RWPE2 (cell line): ENCODE results near the gene PHB1.

ENCODE experiments used
- ATAC-seq: fragments of 200-7000 bp; cut with Tn5 transposase; 3 replicates; pipeline ENCODE4 v1.9.1; 2021; ENCODE audit warnings: low read depth
- DNase-seq: peaks from one replicate; pipeline ENCODE4 v3.0.0-alpha.2; 2020; ENCODE audit warnings: low spot score
- H3K27ac ChIP-seq: fragments of 450-650 bp; 2 replicates; pipeline ENCODE4 v1.5.1; 2017; ENCODE audit warnings: mild to moderate bottlenecking; ENCODE audit not compliant: poor library complexity, severe bottlenecking
- H3K27me3 ChIP-seq: fragments of 250-450 bp; sonication (Bioruptor Pico); 2 replicates; pipeline ENCODE4 v1.5.1; 2021; ENCODE audit warnings: mild to moderate bottlenecking, moderate library complexity; ENCODE audit not compliant: insufficient read depth, poor library complexity, severe bottlenecking
- H3K36me3 ChIP-seq: fragments of 250-450 bp; sonication (Bioruptor Pico); 2 replicates; pipeline ENCODE4 v1.5.1; 2020; ENCODE audit warnings: low read depth, mild to moderate bottlenecking, moderate library complexity
- H3K4me1 ChIP-seq: fragments of 250-450 bp; sonication (Bioruptor Pico); 2 replicates; pipeline ENCODE4 v1.5.1; 2021; ENCODE audit warnings: mild to moderate bottlenecking, moderate library complexity; ENCODE audit not compliant: insufficient read depth, poor library complexity, severe bottlenecking
- H3K4me3 ChIP-seq: fragments of 250-450 bp; sonication (Bioruptor Pico); 2 replicates; pipeline ENCODE4 v1.5.1; 2021; ENCODE audit warnings: mild to moderate bottlenecking, moderate library complexity; ENCODE audit not compliant: severe bottlenecking
- H3K9me3 ChIP-seq: fragments of 250-450 bp; sonication (Bioruptor Pico); 2 replicates; pipeline ENCODE4 v1.5.1; 2021; ENCODE audit warnings: mild to moderate bottlenecking, moderate library complexity; ENCODE audit not compliant: severe bottlenecking
- CTCF ChIP-seq: fragments of 450-650 bp; IDR thresholded peaks from one replicate; pipeline ENCODE4 v1.5.1; 2017; ENCODE audit warnings: mild to moderate bottlenecking, moderate library complexity; ENCODE audit not compliant: poor library complexity, severe bottlenecking

Gene PHB1

GRCh38 chr17:49388692-49389513 lies 25.8 kb downstream of the PHB1 start:
- ATAC-seq (no peak), DNase-seq (no peak)
- Histone ChIP-seq H3K36me3 (no peaks in the 10 kb centered on the region), H3K4me3 (no peak overlapping the region), H3K27me3 (no peaks in the 10 kb centered on the region), H3K9me3 (no peaks in the 10 kb centered on the region), H3K4me1 (no peaks in the 10 kb centered on the region), H3K27ac (no peak overlapping the region)
- no peak for TF ChIP-seq CTCF

- Histone ChIP-seq H3K36me3 (no peaks in the 10 kb centered on the region), H3K27ac (no peak overlapping the region), H3K4me1 (no peaks in the 10 kb centered on the region), H3K27me3 (no peaks in the 10 kb centered on the region), H3K4me3 (no peak overlapping the region), H3K9me3 (no peaks in the 10 kb centered on the region)
- ATAC-seq: no peak
- TF ChIP-seq CTCF: no peak
- no peak for DNase-seq
Measured at GRCh38 chr17:49388290-49388640, 26.4 kb downstream of the PHB1 start.

- no peaks in the 10 kb centered on the region for H3K36me3 ChIP-seq
- H3K4me1 ChIP-seq: no peaks in the 10 kb centered on the region
- DNase-seq (no peak), ATAC-seq (no peak)
- no peak overlapping the region for H3K27ac ChIP-seq
- no peaks in the 10 kb centered on the region for H3K9me3 ChIP-seq
- TF ChIP-seq CTCF: no peak
- H3K27me3 ChIP-seq: no peaks in the 10 kb centered on the region
- no peak overlapping the region for H3K4me3 ChIP-seq
Measured at GRCh38 chr17:49387498-49388289, 27.0 kb downstream of the PHB1 start.

GRCh38 chr17:49386373-49386772 lies 28.3 kb downstream of the PHB1 start:
- H3K9me3 ChIP-seq: no peaks in the 10 kb centered on the region
- H3K4me1 ChIP-seq: no peaks in the 10 kb centered on the region
- TF ChIP-seq CTCF: no peak
- ATAC-seq: no peak
- H3K27me3 ChIP-seq: no peaks in the 10 kb centered on the region
- no peak overlapping the region for H3K27ac ChIP-seq
- no peak overlapping the region for H3K4me3 ChIP-seq
- H3K36me3 ChIP-seq: no peaks in the 10 kb centered on the region
- no peak for DNase-seq
